ENCODE data around the gene VAV2.

The VAV2 gene

GRCh38 chr9:133788045-133788818 is 203.9 kb downstream of the VAV2 start:
- no peak for FAIRE-seq

DNA sequence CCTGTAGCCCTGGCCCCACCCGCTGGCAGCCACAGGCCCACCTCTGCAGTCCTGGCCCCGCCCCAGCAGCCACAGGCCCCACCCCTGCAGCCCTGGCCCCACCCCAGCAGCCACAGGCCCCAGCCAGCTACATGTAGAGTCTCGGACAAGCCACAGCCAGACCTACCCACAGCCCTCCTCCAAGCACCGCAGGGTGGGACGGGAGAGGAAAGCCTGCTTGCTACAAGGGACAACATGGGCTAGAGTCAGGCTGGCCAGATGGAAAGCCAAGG is 204.4 kb downstream of the VAV2 start:
- DNase-seq (ENCODE audit: low spot score), result no peak
- no peak for FAIRE-seq

More at GRCh38 chr9:133788045-133788818, 203.9 kb downstream of the VAV2 start:
- DNase-seq (ENCODE audit: low spot score), result no peak

GRCh38 chr9:133786907-133787753 is 205.0 kb downstream of the VAV2 start:
- DNase-seq (ENCODE audit: low spot score) (no peak), FAIRE-seq (no peak)

DNA sequence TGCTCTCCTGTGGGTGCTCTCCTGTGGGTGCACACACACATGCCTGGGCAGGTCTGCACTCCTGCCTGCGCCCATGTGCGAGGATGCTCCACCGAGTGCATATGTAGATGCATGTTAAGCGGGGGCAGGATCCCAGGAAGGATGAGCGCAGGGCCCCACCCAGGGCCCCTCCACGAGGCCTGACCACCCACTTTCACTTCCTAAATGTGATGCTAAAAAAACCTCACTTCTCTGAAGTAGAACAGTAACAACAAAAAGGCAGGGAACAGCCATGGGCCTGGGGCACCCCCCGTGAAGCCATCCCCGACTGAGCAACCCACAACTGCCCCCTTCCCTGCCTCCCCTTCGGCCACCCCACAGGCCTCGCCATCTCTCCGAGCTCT is 205.8 kb downstream of the VAV2 start:
- no peak for DNase-seq (ENCODE audit: low spot score)

GRCh38 chr9:133785753-133786370 is 206.3 kb downstream of the VAV2 start:
- FAIRE-seq (no peak), DNase-seq (ENCODE audit: low spot score) (no peak)

More for the DNA sequence above, 205.8 kb downstream of the VAV2 start:
- FAIRE-seq, result no peak

DNA sequence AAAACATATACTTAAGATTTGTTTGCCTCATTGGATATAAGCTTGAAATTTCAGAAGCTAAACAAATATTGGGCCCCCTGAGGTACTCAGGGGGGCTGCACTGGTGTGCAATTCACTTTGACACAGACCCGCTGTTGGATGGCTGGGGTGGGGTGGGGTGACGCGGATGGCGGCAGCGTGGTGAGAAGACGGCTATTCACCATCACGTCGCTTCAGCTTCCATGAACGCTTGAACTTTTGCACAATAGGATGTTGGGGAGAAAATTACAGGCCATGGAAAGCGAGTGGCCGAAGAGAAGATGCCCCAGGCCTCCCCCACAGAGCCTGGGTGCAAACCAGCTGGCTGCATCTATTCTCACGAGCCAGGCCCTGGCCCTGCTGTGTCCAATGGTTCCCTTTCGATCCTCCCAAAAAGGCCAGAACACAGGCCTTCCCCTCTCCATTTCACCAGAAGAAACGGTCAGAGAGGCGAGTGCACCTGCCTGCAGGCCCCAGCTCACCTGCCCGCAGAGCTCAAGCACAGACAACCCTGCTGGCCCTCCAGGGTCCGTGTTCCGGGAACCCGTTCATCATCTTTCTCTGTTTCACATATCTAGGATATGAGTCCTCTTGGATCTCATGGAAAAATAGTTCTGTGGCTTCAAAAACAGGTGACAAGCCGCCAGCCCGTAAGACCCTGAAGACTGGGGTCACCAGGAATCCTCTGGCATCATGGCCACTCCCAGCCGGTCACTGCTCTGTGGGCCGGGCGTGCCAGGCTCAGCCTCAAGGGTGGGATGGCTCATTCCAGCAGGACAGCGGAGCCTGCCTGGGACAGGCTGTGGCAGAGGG is 207.2 kb downstream of the VAV2 start:
- no peak for FAIRE-seq

GRCh38 chr9:133783331-133783731 is 208.8 kb downstream of the VAV2 start:
- FAIRE-seq, result no peak
- DNase-seq (ENCODE audit: low spot score), result no peak

More for the DNA sequence above, 207.2 kb downstream of the VAV2 start:
- DNase-seq (ENCODE audit: low spot score), result no peak

DNA sequence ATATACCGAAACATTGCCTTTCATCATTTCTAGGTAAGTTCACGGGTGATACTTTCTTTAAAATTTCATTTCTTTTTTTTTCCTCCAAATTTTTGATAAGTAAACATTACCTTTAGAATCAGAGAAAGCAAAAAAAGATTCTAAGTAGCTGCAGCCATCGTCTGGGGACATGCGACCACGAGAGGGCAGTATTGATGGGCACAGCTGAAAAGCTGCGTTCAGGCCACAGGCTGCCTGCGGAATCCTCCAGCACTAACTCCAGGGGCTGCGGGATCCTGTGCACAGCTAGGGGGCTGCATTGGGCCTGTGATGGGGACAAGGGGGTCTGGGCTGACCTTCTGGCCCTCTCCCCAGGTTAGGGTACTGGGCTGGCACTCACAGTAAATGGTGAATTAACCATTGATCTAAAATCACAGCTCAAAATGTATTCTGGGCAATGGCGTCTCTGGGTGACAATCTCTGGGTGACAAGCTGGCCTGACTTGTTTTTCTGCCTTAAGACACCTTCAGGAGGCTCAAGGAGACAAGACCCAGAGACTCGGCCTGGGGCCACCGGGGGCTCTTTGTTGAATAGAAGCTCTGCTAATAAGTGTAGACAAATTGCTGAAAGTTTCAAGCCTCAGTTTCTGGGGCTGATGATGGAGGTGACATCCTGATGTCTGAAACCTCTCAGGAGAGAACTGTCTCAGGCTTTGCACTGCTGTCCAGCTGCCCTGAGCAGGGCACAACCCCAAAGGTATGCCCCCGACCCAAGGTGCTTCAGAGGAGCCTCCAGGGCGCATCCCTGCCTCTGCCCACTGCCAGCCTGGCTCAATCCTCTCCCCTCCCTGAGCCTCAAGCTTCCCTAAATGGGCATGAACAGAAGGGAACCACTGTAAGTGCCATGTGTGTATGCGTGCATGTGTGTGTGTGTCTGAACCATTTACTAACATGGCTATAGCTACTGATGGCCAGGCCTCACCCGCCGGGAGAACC is 209.7 kb downstream of the VAV2 start:
- DNase-seq (ENCODE audit: low spot score) (peak; percentile 44), FAIRE-seq (peak; percentile 22)

DNA sequence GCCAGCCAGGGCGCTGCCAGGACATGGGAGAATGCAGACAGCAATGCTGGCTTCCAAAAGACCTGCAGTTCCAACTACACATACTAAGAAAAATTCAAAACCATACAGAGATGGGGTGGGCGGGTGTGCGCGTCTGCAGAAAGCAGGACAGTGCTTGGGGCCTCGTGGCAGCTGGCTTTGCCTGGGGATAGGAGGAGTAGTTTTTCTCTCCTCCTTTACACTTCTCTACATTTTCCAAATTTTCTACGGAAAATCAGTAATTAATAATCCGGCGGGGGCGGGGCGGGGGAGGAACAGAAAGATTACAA is 210.3 kb downstream of the VAV2 start:
- DNase-seq (ENCODE audit: low spot score) (no peak), FAIRE-seq (no peak)

- FAIRE-seq (no peak), DNase-seq (ENCODE audit: low spot score) (no peak)
Measured at GRCh38 chr9:133780962-133781827, 210.9 kb downstream of the VAV2 start.

GRCh38 chr9:133780404-133780945 is 211.6 kb downstream of the VAV2 start:
- FAIRE-seq (no peak), DNase-seq (ENCODE audit: low spot score) (no peak)

DNA sequence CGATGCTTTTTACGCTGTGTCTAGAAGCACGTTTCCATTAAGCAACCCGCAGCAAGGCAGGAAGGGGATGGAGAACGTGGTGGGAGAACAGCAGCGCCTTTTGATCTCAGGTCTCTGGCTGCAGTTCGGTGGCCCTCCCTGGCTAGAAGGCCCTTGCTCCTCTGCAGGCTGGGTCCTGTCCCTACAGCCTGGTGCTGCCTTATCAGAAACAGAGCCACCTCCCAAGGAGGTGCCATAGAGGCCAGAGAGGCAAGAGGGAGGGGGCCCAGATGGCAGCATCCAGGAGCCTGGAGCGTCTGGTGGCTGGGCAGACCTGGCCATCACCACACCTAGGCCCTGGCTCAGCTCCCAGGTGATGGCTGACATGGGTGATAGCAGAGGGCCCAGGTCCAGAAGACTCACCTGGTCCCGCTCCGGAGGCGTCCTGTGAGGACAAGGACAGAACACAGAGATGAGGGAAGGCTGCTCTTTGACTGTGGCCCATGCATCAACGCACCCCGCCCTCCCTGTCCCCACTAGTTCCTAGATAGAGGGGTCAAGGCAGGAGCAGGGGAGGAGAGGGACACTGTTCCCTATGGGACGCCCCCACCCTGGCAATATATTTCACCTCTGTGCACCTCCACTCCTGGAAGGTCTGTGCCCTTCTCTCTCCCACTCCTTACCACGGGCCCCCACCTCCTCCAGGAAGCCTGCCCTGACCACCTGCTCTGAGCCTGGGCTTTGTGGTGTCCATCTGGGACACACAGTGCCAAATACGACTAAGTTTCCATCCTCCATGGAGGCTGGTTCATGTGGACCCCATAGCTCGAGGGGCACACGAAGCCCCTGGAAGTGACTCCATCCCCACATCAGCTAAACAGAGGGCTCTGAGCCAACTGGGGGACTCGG is 212.4 kb downstream of the VAV2 start:
- DNase-seq (ENCODE audit: low spot score) (no peak), FAIRE-seq (no peak)

GRCh38 chr9:133779081-133779480 is 213.0 kb downstream of the VAV2 start:
- DNase-seq (ENCODE audit: low spot score) (no peak), FAIRE-seq (no peak)

DNA sequence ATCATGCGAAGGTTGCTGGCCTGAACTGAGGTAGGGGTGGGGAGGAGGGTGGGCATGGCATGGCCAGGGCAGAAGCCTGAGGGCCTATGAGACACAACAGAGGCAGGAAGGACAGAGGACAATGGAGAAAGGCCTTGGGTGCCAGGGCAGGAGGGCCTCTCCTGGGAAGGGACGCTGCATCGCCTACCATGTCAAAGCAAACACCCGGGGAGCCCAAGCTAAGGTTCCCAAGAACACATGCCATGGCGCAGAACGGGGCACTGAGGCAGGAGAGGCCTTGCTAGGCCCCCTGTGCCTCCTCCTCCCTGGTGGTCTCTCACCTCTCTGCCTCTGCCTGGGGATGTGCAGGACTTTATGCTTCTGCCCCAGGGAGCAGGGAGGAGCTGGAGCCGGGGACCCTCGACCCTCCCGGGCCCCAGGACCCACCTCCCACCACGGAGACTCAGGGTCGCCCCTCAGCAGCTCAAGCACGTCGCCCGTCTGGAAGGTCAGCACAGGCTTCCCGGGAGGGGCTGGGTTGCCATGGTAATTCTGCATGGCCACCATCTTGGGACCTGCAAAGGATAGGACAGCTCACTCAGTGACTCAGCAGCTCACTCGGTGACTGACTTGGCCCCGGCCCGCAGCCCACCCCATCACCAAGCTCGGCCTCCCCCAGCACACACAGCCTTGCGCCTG is 213.6 kb downstream of the VAV2 start:
- no peak for DNase-seq (ENCODE audit: low spot score)
- FAIRE-seq, result no peak

GRCh38 chr9:133777871-133778270 is 214.3 kb downstream of the VAV2 start:
- FAIRE-seq (no peak), DNase-seq (ENCODE audit: low spot score) (no peak)

GRCh38 chr9:133777068-133777791 is 214.9 kb downstream of the VAV2 start:
- DNase-seq (ENCODE audit: low spot score) (no peak), FAIRE-seq (no peak)
